Activated T-cell treated with anti-CD3 and anti-CD28 coated beads, Interleukin-2, amount 50 U/mL, for 24 hours (primary cell): Measurements from ENCODE around the gene ATG2B.

Experiments
- DNase-seq: peaks from one replicate; pipeline ENCODE4 v3.0.0-alpha.2; 2020
- H3K27ac Mint-ChIP-seq: 2 replicates; pipeline ENCODE4 v1.8.0; 2020; ENCODE audit warnings: mild to moderate bottlenecking, mixed read lengths
- H3K27me3 Mint-ChIP-seq: 2 replicates; pipeline ENCODE4 v1.8.0; 2020; ENCODE audit warnings: mixed read lengths
- H3K36me3 Mint-ChIP-seq: 2 replicates; pipeline ENCODE4 v1.8.0; 2020; ENCODE audit warnings: low read depth, mixed read lengths
- H3K4me1 Mint-ChIP-seq: 2 replicates; pipeline ENCODE4 v1.8.0; 2020; ENCODE audit warnings: low read depth, mixed read lengths
- H3K4me3 Mint-ChIP-seq: 2 replicates; pipeline ENCODE4 v1.8.0; 2020; ENCODE audit warnings: mild to moderate bottlenecking, moderate library complexity, mixed read lengths
- H3K9me3 Mint-ChIP-seq: 2 replicates; pipeline ENCODE4 v1.8.0; 2020; ENCODE audit warnings: mixed read lengths

The ATG2B gene

GRCh38 chr14:96275177-96276112 lies 87.7 kb downstream of the ATG2B start:
- Mint-ChIP-seq H3K9me3 (peaks cover 4% of the 10 kb centered on the region), H3K4me1 (no peaks in the 10 kb centered on the region), H3K27me3 (peaks cover 3% of the 10 kb centered on the region), H3K36me3 (peaks cover 9% of the 10 kb centered on the region), H3K4me3 (no peak overlapping the region), H3K27ac (no peak overlapping the region)
- DNase-seq = peak; percentile 76

GRCh38 chr14:96274543-96274942 lies 88.6 kb downstream of the ATG2B start:
- DNase-seq = no peak
- Mint-ChIP-seq H3K36me3 (peaks cover 4% of the 10 kb centered on the region), H3K27ac (no peak overlapping the region), H3K27me3 (peaks cover 3% of the 10 kb centered on the region), H3K4me3 (no peak overlapping the region), H3K4me1 (no peaks in the 10 kb centered on the region), H3K9me3 (peaks cover 4% of the 10 kb centered on the region)

DNA sequence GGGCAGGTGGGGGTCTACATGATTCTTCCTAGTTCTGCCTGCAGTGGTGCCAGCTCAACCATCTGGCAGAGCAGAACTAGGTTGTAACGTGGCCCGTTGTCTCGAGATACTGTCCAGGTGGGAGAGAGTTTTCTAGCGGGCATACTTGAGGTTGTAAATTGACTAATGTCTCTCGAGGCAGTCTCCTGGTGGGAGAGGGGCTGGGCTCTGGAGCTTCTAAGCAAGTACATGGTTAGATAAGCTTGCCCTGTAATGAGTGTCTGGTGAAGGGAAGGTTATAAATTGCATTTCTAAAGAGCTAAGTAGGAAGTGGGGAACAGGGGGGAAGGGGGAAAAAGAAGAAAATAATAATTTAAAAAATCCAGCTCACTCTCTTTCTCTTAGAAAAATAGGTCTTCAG lies 89.0 kb downstream of the ATG2B start:
- Mint-ChIP-seq H3K36me3 (peaks cover 3% of the 10 kb centered on the region), H3K4me1 (no peaks in the 10 kb centered on the region), H3K27ac (no peak overlapping the region), H3K4me3 (no peak overlapping the region), H3K9me3 (peaks cover 4% of the 10 kb centered on the region), H3K27me3 (peaks cover 3% of the 10 kb centered on the region)
- DNase-seq = no peak

DNA sequence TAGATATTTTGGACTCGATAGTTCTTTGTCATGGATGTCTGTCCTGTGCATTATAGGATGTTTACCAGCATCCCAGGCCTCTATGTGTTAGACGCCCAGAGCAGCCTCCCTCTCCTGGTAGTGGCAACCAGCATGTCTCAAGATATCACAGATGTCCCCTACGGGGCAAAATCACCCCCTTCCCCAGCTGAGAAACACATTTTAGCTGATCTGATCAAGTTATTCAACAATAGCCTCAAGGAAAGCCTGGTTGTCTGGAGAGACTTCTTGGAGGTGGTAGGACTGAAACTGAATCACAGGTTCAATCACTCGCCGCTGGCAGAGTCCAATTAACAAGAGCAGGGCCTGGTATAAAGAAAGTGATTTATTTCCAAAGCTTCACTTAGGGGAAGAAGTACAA lies 89.5 kb downstream of the ATG2B start:
- H3K27ac Mint-ChIP-seq = no peak overlapping the region
- peaks cover 3% of the 10 kb centered on the region for H3K27me3 Mint-ChIP-seq
- no peak for DNase-seq
- peaks cover under 1% of the 10 kb centered on the region for H3K36me3 Mint-ChIP-seq
- H3K4me1 Mint-ChIP-seq = no peaks in the 10 kb centered on the region
- peaks cover 4% of the 10 kb centered on the region for H3K9me3 Mint-ChIP-seq
- H3K4me3 Mint-ChIP-seq = no peak overlapping the region

GRCh38 chr14:96272777-96273473 lies 90.2 kb downstream of the ATG2B start:
- peaks cover 4% of the 10 kb centered on the region for H3K9me3 Mint-ChIP-seq
- H3K36me3 Mint-ChIP-seq = no peaks in the 10 kb centered on the region
- H3K27ac Mint-ChIP-seq = no peak overlapping the region
- no peak overlapping the region for H3K4me3 Mint-ChIP-seq
- peaks cover 3% of the 10 kb centered on the region for H3K27me3 Mint-ChIP-seq
- no peak for DNase-seq
- H3K4me1 Mint-ChIP-seq = no peaks in the 10 kb centered on the region

GRCh38 chr14:96271421-96271762 lies 91.7 kb downstream of the ATG2B start:
- Mint-ChIP-seq H3K36me3 (no peaks in the 10 kb centered on the region), H3K4me1 (no peaks in the 10 kb centered on the region), H3K27me3 (peaks cover 10% of the 10 kb centered on the region), H3K9me3 (no peaks in the 10 kb centered on the region), H3K27ac (no peak overlapping the region), H3K4me3 (no peak overlapping the region)
- DNase-seq = no peak

GRCh38 chr14:96270565-96271420 lies 92.3 kb downstream of the ATG2B start:
- no peaks in the 10 kb centered on the region for H3K4me1 Mint-ChIP-seq
- no peak overlapping the region for H3K27ac Mint-ChIP-seq
- H3K9me3 Mint-ChIP-seq = no peaks in the 10 kb centered on the region

DNA sequence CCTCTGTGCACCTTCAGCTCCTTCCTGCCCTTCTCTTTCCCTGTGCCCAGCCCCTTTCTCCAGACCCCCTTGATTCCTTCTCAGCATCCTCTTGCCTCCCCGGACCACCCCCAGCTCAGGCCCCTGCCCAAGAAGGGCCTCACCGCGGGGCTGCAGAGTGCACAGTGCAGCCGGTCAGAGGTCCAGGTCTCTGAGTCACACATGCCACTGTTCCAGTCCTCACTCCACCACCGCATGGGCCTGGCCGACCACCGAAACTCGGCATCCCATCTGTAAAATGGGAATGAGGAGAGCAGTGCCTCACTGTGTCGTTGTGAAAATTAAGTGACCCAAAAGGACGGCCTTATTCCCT lies 93.8 kb downstream of the ATG2B start:
- Mint-ChIP-seq H3K4me1 (no peaks in the 10 kb centered on the region), H3K9me3 (no peaks in the 10 kb centered on the region), H3K36me3 (no peaks in the 10 kb centered on the region), H3K27ac (no peak overlapping the region), H3K27me3 (peaks cover 14% of the 10 kb centered on the region), H3K4me3 (no peak overlapping the region)
- DNase-seq = no peak

More at GRCh38 chr14:96270565-96271420, 92.3 kb downstream of the ATG2B start:
- no peaks in the 10 kb centered on the region for H3K36me3 Mint-ChIP-seq
- DNase-seq = no peak
- H3K4me3 Mint-ChIP-seq = no peak overlapping the region
- H3K27me3 Mint-ChIP-seq = peaks cover 16% of the 10 kb centered on the region

- H3K4me1 Mint-ChIP-seq = no peaks in the 10 kb centered on the region
- no peaks in the 10 kb centered on the region for H3K36me3 Mint-ChIP-seq
- peaks cover 14% of the 10 kb centered on the region for H3K27me3 Mint-ChIP-seq
- no peak overlapping the region for H3K27ac Mint-ChIP-seq
- DNase-seq = no peak
- no peaks in the 10 kb centered on the region for H3K9me3 Mint-ChIP-seq
- H3K4me3 Mint-ChIP-seq = no peak overlapping the region
Measured at GRCh38 chr14:96268431-96269358, 94.4 kb downstream of the ATG2B start.

DNA sequence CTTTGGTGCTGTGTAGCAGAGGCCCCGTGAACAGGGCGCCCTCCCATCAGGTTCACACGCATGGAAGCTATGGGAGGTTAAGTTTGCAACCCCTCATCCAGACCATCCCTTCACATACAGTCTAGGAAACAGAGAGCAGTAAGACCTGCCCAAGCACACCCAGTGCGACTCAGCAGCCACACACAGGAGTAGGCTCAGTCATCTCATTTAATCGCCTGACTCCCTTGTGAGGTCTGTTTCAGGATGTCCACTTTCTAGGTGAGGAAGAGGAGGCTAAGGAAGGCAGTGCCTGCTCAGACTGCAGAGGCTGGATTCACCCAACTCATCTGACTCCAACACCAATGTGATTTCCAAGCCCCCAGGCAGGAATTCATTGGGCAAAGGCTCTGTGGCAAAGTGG lies 95.2 kb downstream of the ATG2B start:
- no peak overlapping the region for H3K27ac Mint-ChIP-seq
- no peak overlapping the region for H3K4me3 Mint-ChIP-seq
- H3K9me3 Mint-ChIP-seq = no peaks in the 10 kb centered on the region
- no peaks in the 10 kb centered on the region for H3K36me3 Mint-ChIP-seq
- peaks cover 14% of the 10 kb centered on the region for H3K27me3 Mint-ChIP-seq
- no peaks in the 10 kb centered on the region for H3K4me1 Mint-ChIP-seq
- no peak for DNase-seq

- H3K4me1 Mint-ChIP-seq = no peaks in the 10 kb centered on the region
- no peaks in the 10 kb centered on the region for H3K36me3 Mint-ChIP-seq
- DNase-seq = no peak
- H3K9me3 Mint-ChIP-seq = no peaks in the 10 kb centered on the region
- no peak overlapping the region for H3K4me3 Mint-ChIP-seq
- no peak overlapping the region for H3K27ac Mint-ChIP-seq
- H3K27me3 Mint-ChIP-seq = peaks cover 14% of the 10 kb centered on the region
Measured at GRCh38 chr14:96267336-96267735, 95.8 kb downstream of the ATG2B start.

DNA sequence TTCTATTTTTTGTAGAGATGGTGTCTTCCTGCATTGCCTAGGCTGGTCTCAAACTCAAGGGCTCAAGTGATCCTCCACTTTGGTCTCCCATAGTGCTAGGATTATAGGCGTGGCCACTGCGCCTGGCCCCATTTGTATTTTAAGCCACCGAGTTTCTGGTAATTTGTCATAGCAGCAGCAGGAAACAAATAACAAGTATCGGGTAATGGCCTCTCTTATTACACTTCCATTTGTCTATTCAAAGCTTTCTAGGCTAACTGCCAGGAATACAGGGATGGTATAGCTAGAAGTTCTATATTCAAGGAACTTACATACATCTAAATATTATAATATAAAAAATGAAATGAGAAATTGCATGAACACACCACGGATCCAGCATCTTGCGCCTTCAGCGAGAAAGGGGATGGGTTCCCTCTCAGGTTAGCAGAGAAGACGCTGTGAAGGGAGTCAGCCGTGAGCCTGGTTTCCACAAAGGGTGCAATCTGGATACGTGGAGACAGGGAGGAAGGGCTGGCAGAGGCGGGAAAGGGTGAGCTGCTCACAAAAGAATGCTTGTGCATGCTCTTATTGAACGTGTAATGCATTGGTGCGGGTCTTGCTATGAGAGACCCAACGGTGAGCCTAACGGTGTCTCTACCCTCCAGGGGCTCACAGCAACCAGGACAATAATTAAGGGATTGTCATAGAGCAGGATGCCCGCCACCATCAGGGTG lies 97.6 kb downstream of the ATG2B start:
- Mint-ChIP-seq H3K4me3 (no peak overlapping the region), H3K27ac (no peak overlapping the region), H3K27me3 (peaks cover 14% of the 10 kb centered on the region), H3K36me3 (no peaks in the 10 kb centered on the region), H3K4me1 (no peaks in the 10 kb centered on the region), H3K9me3 (no peaks in the 10 kb centered on the region)
- no peak for DNase-seq

DNA sequence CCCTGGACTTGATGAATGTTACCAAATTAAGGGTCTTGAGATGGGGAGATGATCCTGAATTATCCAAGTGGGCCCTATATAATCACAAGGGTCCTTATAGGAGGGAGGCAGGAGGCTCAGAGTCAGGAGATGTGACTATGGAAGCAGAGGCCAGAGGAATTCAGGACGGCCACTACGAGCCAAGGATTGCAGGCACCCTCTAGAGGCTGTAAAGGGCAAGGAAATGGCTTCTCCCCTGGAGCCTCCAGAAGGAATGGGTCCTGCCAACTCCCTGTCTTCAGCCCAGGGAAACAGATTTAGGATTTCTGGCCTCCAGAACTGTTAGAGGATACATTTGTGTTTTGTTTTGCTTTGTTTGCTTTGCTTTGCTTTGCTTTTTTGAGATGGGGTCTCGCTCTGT lies 98.3 kb downstream of the ATG2B start:
- Mint-ChIP-seq H3K36me3 (no peaks in the 10 kb centered on the region), H3K27me3 (peaks cover 14% of the 10 kb centered on the region), H3K4me1 (no peaks in the 10 kb centered on the region), H3K9me3 (no peaks in the 10 kb centered on the region), H3K4me3 (no peak overlapping the region), H3K27ac (no peak overlapping the region)
- no peak for DNase-seq
